Lower leg skin (tissue), 4 donors: ENCODE data around the gene C16orf90. TPM values are rescaled to one million over a fixed set of nuclear protein-coding genes. Genes with fewer than 3 reads are reported as not detected.

Source experiments
- DNase-seq, 2 donors: peaks; one replicate each; pipeline ENCODE4 v3.0.0-alpha.2; 2019; ENCODE audit warnings: low spot score in 2 of 2
- H3K4me3 ChIP-seq: fragments of 200-600 bp; sonication (generic); 2 replicates; pipeline ENCODE4 v1.5.1; 2017; ENCODE audit warnings: mild to moderate bottlenecking, low read depth; ENCODE audit not compliant: poor library complexity, severe bottlenecking
- POLR2A ChIP-seq, 2 donors: fragments of 450-650 bp; IDR thresholded peaks; one replicate each; pipeline ENCODE4 v1.6.1; 2016 to 2017; ENCODE audit warnings: antibody characterized with exemption in 2 of 2, mild to moderate bottlenecking in 1 of 2, moderate library complexity in 1 of 2
- WGBS, 2 donors: methylation state at CpG; one replicate each; pipeline ENCODE4 v1.1.5; 2018; 5-methylcytosine and 5-hydroxymethylcytosine counted together
- intact Hi-C: fragments of 100-400 bp; cut with DNase I; formaldehyde crosslinking; loops from one replicate; pipeline ENCODE4 v1.15.0; 2023; ENCODE audit warnings: low total_unique reads
- total RNA-seq, 4 donors: library from RNA; depleted of rRNA; stranded (reverse); fragments of >200 nt; gene quantifications; one replicate each; pipeline ENCODE4 v1.1.0, GENCODE V29; 2016
- TF ChIP-seq, protein P1 (sequence below), 3 donors: fragments of 450-650 bp; IDR thresholded peaks; one replicate each; pipeline ENCODE4 v1.5.1; 2016; ENCODE audit warnings: antibody characterized with exemption in 3 of 3, mild to moderate bottlenecking in 3 of 3, moderate library complexity in 2 of 3

C16orf90 gene, protein sequence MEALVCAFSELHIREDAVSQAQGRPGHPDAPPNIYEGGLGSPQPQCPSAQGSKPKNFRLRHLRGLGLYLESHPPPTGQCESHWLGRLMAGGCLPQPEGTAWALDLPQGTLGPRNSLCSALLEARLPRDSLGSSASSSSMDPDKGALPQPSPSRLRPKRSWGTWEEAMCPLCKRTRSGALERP
- total RNA-seq: not detected

DNA sequence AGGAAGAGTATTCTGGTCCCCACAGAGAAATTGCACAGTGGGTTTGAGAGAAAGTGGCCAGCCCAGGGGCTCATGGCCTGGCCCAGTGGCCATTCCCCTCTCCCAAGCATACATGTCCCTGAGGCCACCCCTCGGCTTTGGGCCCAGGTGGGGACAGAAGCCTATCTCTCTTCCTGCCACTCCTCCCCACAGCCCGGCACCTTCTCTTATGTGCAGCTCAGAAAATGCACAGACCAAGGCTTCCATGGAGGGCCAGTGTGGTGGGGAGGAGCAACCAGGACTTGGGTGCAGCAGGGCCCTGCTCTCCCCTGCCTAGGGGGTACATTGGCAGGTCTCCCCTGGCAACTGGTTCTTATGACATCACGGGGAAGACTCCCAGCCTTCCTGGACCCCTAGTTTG is at the start of gene C16orf90:
TSS of gene C16orf90 (minus strand) at position 314 of the 400 bp plus-strand sequence. CDS start at position 246, 68 bp downstream.
- TF ChIP-seq, protein P1, sequence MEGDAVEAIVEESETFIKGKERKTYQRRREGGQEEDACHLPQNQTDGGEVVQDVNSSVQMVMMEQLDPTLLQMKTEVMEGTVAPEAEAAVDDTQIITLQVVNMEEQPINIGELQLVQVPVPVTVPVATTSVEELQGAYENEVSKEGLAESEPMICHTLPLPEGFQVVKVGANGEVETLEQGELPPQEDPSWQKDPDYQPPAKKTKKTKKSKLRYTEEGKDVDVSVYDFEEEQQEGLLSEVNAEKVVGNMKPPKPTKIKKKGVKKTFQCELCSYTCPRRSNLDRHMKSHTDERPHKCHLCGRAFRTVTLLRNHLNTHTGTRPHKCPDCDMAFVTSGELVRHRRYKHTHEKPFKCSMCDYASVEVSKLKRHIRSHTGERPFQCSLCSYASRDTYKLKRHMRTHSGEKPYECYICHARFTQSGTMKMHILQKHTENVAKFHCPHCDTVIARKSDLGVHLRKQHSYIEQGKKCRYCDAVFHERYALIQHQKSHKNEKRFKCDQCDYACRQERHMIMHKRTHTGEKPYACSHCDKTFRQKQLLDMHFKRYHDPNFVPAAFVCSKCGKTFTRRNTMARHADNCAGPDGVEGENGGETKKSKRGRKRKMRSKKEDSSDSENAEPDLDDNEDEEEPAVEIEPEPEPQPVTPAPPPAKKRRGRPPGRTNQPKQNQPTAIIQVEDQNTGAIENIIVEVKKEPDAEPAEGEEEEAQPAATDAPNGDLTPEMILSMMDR (IDR thresholded peaks at IDR 0.05): no peak
- no peak for TF ChIP-seq POLR2A (IDR thresholded peaks at IDR 0.05)
- 98% methylated on average over 3 of the region's 3 CpGs for WGBS, 2 donors
- DNase-seq: no peak
- intact Hi-C loops: no loop called here
- H3K4me3 ChIP-seq: no peak within 1 kb of the TSS

DNA sequence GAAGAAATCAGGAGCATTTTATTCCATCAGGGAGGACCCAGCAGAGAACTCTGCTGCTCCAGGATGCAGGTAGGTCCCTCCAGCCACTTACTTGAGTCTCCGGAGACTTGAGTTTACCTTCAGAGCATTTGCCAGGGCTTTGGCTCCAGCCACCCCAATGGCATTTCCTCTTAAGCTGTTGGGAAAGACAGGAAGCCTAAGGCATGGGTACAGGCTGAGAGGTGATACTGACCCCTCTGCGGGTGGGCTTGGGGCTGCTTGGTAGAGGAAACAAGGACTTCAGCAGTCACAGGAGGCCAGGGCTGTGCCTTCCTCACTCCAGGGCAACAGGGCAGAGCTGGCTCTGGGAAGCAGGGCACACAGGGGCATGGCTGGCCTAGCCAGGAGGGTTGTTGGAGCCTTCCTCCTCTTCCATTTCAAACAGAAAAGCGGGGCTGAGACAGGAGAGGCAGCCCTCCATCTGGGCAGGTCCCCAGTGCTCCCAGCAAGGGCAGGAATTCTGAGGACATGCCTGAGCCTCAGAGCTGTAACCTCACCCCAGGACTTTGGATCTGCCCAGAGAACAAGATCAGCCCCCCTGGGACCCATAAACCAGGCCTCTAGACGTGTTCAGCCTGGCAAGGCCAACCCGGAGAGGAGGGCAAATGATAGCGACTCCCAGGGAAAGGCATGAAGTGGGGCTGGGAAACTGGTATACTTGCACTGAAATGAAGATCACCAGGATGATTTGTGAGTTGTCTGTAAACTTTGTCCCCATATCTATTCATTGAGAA is 47.5 kb upstream of the C16orf90 start:
- 69 to 78% methylated on average over 6 of the region's 6 CpGs for WGBS, 2 donors
- DNase-seq: no peak
- no peak overlapping the region for H3K4me3 ChIP-seq
- intact Hi-C loops: no loop called here
- TF ChIP-seq POLR2A (IDR thresholded peaks at IDR 0.05): no peak
- TF ChIP-seq, protein P1 (IDR thresholded peaks at IDR 0.05): no peak

DNA sequence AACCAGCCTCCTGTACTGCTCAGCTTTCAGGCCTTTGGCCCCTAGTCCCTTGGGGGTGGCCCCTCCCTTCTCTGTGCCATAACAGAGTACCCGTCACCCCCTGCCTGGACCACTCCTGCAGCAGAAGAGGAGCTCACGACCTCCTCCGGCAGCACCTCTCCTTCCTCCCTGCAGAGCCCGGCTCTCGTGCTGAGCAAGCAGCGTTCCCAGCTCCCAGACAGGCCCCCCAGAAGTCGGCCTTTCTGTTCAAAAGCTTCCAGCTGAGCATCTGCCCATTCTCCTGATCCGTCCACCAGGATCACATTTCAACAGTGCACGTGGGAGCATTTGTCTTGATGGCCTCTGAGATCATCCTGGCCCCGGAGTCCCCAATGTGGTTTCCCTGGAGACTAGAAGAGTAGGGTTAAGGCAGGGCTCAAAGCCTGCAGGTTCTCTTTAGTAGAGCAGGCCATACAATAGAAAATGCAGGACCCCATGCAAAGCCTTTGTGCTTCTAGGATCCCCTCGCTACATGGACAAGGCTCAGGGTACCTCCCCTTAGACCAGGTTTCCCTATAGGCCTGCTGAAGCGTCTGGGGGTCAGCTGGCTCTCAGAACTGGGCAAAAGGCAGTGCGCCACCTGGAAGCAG is 46.4 kb upstream of the C16orf90 start:
- intact Hi-C loops: no loop called here
- no peak for DNase-seq
- TF ChIP-seq, protein P1 (IDR thresholded peaks at IDR 0.05): no peak
- no peak for TF ChIP-seq POLR2A (IDR thresholded peaks at IDR 0.05)
- no peak overlapping the region for H3K4me3 ChIP-seq
- WGBS, 2 donors: 86 to 89% methylated on average over 13 of the region's 13 CpGs

DNA sequence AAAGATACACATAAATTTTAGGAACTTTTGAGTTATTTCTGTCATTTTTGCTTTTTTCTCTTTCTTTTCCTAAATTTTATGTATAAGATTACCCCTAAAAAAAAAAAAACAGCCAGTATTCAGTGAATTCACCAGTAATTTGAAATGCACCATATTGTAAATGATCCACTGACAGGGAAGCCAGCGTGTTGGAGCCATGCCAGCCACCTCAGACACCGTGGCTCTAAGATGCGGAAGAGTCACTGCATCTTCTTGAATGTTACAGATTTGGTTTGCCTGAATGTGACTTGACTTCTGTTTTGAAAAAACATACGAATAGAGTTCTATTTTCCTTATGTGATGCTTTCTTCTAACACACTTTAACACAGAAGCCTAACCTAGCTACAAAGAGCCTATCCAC is 42.9 kb upstream of the C16orf90 start:
- TF ChIP-seq, protein P1 (IDR thresholded peaks at IDR 0.05): no peak
- TF ChIP-seq POLR2A (IDR thresholded peaks at IDR 0.05): no peak
- intact Hi-C loops: no loop called here
- WGBS, 2 donors: 85 to 86% methylated on average over 4 of the region's 4 CpGs
- DNase-seq: no peak
- no peak overlapping the region for H3K4me3 ChIP-seq

DNA sequence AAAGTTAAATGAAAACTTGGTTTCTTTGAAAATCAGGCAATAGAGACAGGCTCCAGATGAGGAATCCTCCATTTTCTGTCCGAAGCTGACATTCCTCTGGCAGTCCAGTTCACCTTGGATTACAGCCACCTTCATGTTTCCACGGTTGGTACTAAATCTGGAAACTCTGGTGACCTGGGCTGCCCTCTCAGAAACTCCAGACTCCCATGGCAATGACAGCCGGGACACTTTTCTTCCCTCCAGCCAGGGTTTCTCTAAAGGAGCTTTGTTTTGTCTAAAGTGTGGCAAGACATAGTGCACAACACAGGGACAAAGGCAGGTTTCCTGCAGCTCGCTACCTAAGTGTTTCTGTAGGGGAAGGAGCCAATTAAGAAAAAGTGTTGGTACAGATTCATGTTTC is 41.6 kb upstream of the C16orf90 start:
- TF ChIP-seq, protein P1 (IDR thresholded peaks at IDR 0.05): no peak
- no peak for TF ChIP-seq POLR2A (IDR thresholded peaks at IDR 0.05)
- WGBS, 2 donors: 62 to 63% methylated on average over 4 of the region's 4 CpGs
- H3K4me3 ChIP-seq: no peak overlapping the region
- intact Hi-C loops: no loop called here
- DNase-seq: no peak
